Spleen (tissue), 11 donors: ENCODE data around the gene ZNF480. TPM values are rescaled to one million over a fixed set of nuclear protein-coding genes. Genes with fewer than 3 reads are reported as not detected.
"Not testable (repeated sequence)": the region's sequence is repeated elsewhere in the genome, so short reads cannot be mapped to it uniquely, and the experiment has no call there.

Experiments
- DNase-seq: peaks from one replicate; pipeline ENCODE4 v3.0.0-alpha.2; 2020
- H3K27ac ChIP-seq, 8 donors: fragments of 200-600 bp; sonication (generic) in 7 of 8; 1 replicate in 4 of 8; 2 replicates in 4 of 8; pipeline versions ENCODE4 v1.5.0 to v1.8.0; 2016 to 2021; ENCODE audit warnings: inconsistent platforms in 4 of 8, mild to moderate bottlenecking in 4 of 8, moderate library complexity in 1 of 8
- H3K27me3 ChIP-seq, 7 donors: fragments of 200-600 bp; sonication (generic) in 6 of 7; replicated peaks in 1 of 7; 1 replicate in 4 of 7; 2 replicates in 3 of 7; pipeline versions ENCODE4 v1.5.0 to v1.8.0; 2016 to 2021; ENCODE audit warnings: inconsistent platforms in 3 of 7, mild to moderate bottlenecking in 1 of 7
- H3K36me3 ChIP-seq, 6 donors: fragments of 200-600 bp; sonication (generic) in 5 of 6; 1 replicate in 4 of 6; 2 replicates in 2 of 6; pipeline versions ENCODE4 v1.5.0 to v1.8.0; 2016 to 2021; ENCODE audit warnings: inconsistent platforms in 2 of 6
- H3K4me1 ChIP-seq, 6 donors: fragments of 200-600 bp; sonication (generic) in 5 of 6; 1 replicate in 3 of 6; 2 replicates in 3 of 6; pipeline versions ENCODE4 v1.5.0 to v1.8.0; 2016 to 2021; ENCODE audit warnings: inconsistent platforms in 3 of 6
- H3K4me3 ChIP-seq, 8 donors: fragments of 200-600 bp; sonication (generic) in 7 of 8; 1 replicate in 4 of 8; 2 replicates in 4 of 8; pipeline versions ENCODE4 v1.5.0 to v1.8.0; 2016 to 2021; ENCODE audit warnings: inconsistent platforms in 4 of 8, mild to moderate bottlenecking in 4 of 8, moderate library complexity in 2 of 8
- H3K9me3 ChIP-seq, 8 donors: fragments of 200-600 bp; sonication (generic) in 7 of 8; 1 replicate in 4 of 8; 2 replicates in 4 of 8; pipeline versions ENCODE4 v1.5.0 to v1.8.0; 2016 to 2021; ENCODE audit warnings: inconsistent platforms in 4 of 8
- CTCF ChIP-seq, 11 experiments: fragments of 200-600 bp in 7 of 11; fragments of 450-650 bp in 4 of 11; sonication (generic) in 4 of 11; IDR thresholded peaks in 8 of 11; conservative IDR thresholded peaks in 3 of 11; 1 replicate in 7 of 11; 2 replicates in 4 of 11; pipeline versions ENCODE4 v1.4.0 to v1.8.0; 2016 to 2021; ENCODE audit warnings: antibody characterized with exemption in 11 of 11, inconsistent platforms in 4 of 11, mild to moderate bottlenecking in 1 of 11
- POLR2A ChIP-seq, 3 donors: fragments of 450-650 bp; IDR thresholded peaks; one replicate each; pipeline ENCODE4 v1.5.1; 2017; ENCODE audit warnings: antibody characterized with exemption in 3 of 3, mild to moderate bottlenecking in 1 of 3
- POLR2AphosphoS5 ChIP-seq, 3 donors: sonication (generic); formaldehyde crosslinking; IDR thresholded peaks; one replicate each; pipeline ENCODE4 v1.5.1; 2017; ENCODE audit warnings: antibody characterized with exemption in 3 of 3
- WGBS, 5 donors: extraction: QIAGEN DNeasy Blood & Tissue Kit in 3 of 5; methylation state at CpG; one replicate each; pipeline versions ENCODE4 v1.1.5 to v1.1.7; 2013 to 2018; 5-methylcytosine and 5-hydroxymethylcytosine counted together
- intact Hi-C: fragments of 100-400 bp; cut with DNase I; formaldehyde crosslinking; loops from one replicate; pipeline ENCODE4 v1.15.0; 2023; ENCODE audit warnings: low total_unique reads
- polyA plus RNA-seq, 3 donors: library from polyadenylated mRNA; stranded (reverse); fragments of 200-250 nt; gene quantifications; one replicate each; pipeline ENCODE4 v1.2.1, GENCODE V29; 2013
- total RNA-seq, 7 donors: library from RNA; depleted of rRNA in 3 of 7; stranded (reverse); fragments of >200 nt in 3 of 7; fragmentation: NEBNext Ultra II Directional in 4 of 7; extraction: Animal tissue kit (Norgen Biotek cat#: 25700) in 4 of 7; gene quantifications; one replicate each; pipeline versions ENCODE4 v1.1.0 to v1.2.1, GENCODE V29; 2016 to 2021
- donor health status: healthy with polysubstance abuse.
- donor health status: DM: no; HTN: no; CAD: no; lungs with moderate emphysema.
- donor health status: DM: no; HTN: no; CAD: no.
- donor health status: Bipolar disorder and iron deficiency.
- donor health status: healthy.
- donor health status: DM: no; HTN: no; CAD: no.
- donor health status: DM: yes; HTN: yes; CAD: no.

The ZNF480 gene
- total and polyA plus RNA-seq, 10 donors = 5.4 to 17.2 (median 10.7) TPM

- TF ChIP-seq POLR2AphosphoS5 (IDR thresholded peaks at IDR 0.05) = no peak
- no peak for TF ChIP-seq POLR2A (IDR thresholded peaks at IDR 0.05)
- TF ChIP-seq CTCF (IDR thresholded peaks at IDR 0.05 in 8 of 11, conservative IDR thresholded peaks at IDR 0.05 in 3 of 11) = no peak
- WGBS, 5 donors = 91 to 97% (median 93%) methylated on average over 3 of the region's 3 CpGs
- Histone ChIP-seq H3K27me3 (no peaks in the 10 kb centered on the region), H3K4me1 (peaks cover 4 to 10% (median 5%) of the 10 kb centered on the region in 6 donors), H3K36me3 (peaks cover 5 to 59% (median 43%) of the 10 kb centered on the region in 6 donors), H3K4me3 (no peak overlapping the region), H3K9me3 (peaks cover 0 to 82% (median 45%) of the 10 kb centered on the region in 8 donors), H3K27ac (no peak overlapping the region)
- DNase-seq = no peak
- intact Hi-C loops = no loop called here
Measured at GRCh38 chr19:52291781-52292180, 5.2 kb upstream of the ZNF480 start.

GRCh38 chr19:52292946-52293345 is 4.0 kb upstream of the ZNF480 start:
- intact Hi-C loops, H3K27ac ChIP-seq, DNase-seq, H3K4me3 ChIP-seq, H3K27me3 ChIP-seq: not testable (repeated sequence)
- WGBS, 5 donors = 95 to 98% (median 97%) methylated on average over 6 of the region's 6 CpGs
- Histone ChIP-seq H3K9me3 (peaks cover 0 to 71% (median 42%) of the 10 kb centered on the region in 8 donors), H3K4me1 (peaks cover 8 to 17% (median 9%) of the 10 kb centered on the region in 6 donors), H3K36me3 (peaks cover 5 to 47% (median 36%) of the 10 kb centered on the region in 6 donors)

GRCh38 chr19:52296400-52296772 is 583 bp upstream of the ZNF480 start:
- no peak for DNase-seq
- peak overlapping the region; percentile 41 to 98 (median 84) for H3K27ac ChIP-seq
- no peaks in the 10 kb centered on the region for H3K27me3 ChIP-seq
- WGBS, 5 donors = 24 to 32% (median 30%) methylated on average over 8 of the region's 8 CpGs
- intact Hi-C loops = no loop called here
- no peak for TF ChIP-seq CTCF (IDR thresholded peaks at IDR 0.05 in 8 of 11, conservative IDR thresholded peaks at IDR 0.05 in 3 of 11)
- TF ChIP-seq POLR2AphosphoS5 (IDR thresholded peaks at IDR 0.05) = no peak
- TF ChIP-seq POLR2A (IDR thresholded peaks at IDR 0.05) = no peak
- H3K9me3 ChIP-seq = peaks cover 0 to 71% (median 50%) of the 10 kb centered on the region in 8 donors
- H3K4me3 ChIP-seq = peak overlapping the region; percentile 53 to 91 (median 72)
- H3K4me1 ChIP-seq = peaks cover 10 to 30% (median 16%) of the 10 kb centered on the region in 6 donors
- peaks cover 5 to 39% (median 22%) of the 10 kb centered on the region in 6 donors for H3K36me3 ChIP-seq

GRCh38 chr19:52297601-52298364 is 814 bp downstream of the ZNF480 start:
- H3K27ac ChIP-seq = peak overlapping the region; percentile 89 to 98 (median 94)
- peaks cover 5 to 42% (median 35%) of the 10 kb centered on the region in 6 donors for H3K36me3 ChIP-seq
- intact Hi-C loops = no loop called here
- peaks cover 0 to 71% (median 52%) of the 10 kb centered on the region in 8 donors for H3K9me3 ChIP-seq
- no peak for DNase-seq
- 17 to 21% (median 19%) methylated on average over 17 to 18 of the region's 18 CpGs for WGBS, 5 donors
- H3K27me3 ChIP-seq = no peaks in the 10 kb centered on the region
- peaks cover 10 to 30% (median 16%) of the 10 kb centered on the region in 6 donors for H3K4me1 ChIP-seq
- peak overlapping the region; percentile 53 to 91 (median 69) for H3K4me3 ChIP-seq
- TF ChIP-seq CTCF (IDR thresholded peaks at IDR 0.05 in 8 of 11, conservative IDR thresholded peaks at IDR 0.05 in 3 of 11) = no peak
- TF ChIP-seq POLR2AphosphoS5 (IDR thresholded peaks at IDR 0.05) = no peak
- no peak for TF ChIP-seq POLR2A (IDR thresholded peaks at IDR 0.05)
